Activated naive CD8-positive, alpha-beta T cell treated with anti-CD3 and anti-CD28 coated beads, Interleukin-2, amount 50 U/mL, for 16 hours (primary cell): ENCODE results near the gene NPB.
A peak's percentile ranks its signal among the peaks of the same experiment; 100 is the strongest.

Source experiments
- DNase-seq: peaks from one replicate; pipeline ENCODE4 v3.0.0-alpha.2; 2020; ENCODE audit warnings: low read depth, low spot score

The NPB gene

DNA sequence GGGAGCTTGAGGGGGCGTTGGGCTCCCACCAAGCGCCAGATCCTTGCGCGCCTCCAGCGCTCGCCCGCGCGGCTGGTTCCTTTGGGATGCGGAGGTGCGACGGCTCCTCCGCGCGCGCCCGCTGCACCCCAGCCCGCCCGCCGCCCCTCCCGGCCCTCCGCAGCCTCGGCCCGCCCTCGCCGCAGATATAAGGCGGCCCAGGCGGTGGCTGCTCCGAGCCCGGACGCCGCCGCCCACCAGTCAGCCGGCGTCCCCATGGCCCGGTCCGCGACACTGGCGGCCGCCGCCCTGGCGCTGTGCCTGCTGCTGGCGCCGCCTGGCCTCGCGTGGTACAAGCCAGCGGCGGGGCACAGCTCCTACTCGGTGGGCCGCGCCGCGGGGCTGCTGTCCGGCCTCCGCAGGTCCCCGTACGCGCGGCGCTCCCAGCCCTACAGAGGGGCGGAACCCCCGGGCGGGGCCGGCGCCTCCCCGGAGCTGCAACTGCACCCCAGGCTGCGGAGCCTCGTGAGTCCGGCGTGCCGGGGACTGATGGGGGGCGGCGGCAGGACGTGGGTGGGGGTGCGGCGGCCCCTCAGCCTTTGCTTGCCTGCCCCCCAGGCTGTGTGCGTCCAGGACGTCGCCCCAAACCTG, at the start of gene NPB:
NPB (plus strand) TSS at position 216 of the 630 bp plus-strand sequence; CDS start at position 256, 40 bp downstream.
- no peak for DNase-seq

- no peak for DNase-seq
These were observed 46.9 kb upstream of the NPB start for GRCh38 chr17:81854974-81855774.

- no peak for DNase-seq
These were observed 43.7 kb upstream of the NPB start for GRCh38 chr17:81858170-81858966.

DNA sequence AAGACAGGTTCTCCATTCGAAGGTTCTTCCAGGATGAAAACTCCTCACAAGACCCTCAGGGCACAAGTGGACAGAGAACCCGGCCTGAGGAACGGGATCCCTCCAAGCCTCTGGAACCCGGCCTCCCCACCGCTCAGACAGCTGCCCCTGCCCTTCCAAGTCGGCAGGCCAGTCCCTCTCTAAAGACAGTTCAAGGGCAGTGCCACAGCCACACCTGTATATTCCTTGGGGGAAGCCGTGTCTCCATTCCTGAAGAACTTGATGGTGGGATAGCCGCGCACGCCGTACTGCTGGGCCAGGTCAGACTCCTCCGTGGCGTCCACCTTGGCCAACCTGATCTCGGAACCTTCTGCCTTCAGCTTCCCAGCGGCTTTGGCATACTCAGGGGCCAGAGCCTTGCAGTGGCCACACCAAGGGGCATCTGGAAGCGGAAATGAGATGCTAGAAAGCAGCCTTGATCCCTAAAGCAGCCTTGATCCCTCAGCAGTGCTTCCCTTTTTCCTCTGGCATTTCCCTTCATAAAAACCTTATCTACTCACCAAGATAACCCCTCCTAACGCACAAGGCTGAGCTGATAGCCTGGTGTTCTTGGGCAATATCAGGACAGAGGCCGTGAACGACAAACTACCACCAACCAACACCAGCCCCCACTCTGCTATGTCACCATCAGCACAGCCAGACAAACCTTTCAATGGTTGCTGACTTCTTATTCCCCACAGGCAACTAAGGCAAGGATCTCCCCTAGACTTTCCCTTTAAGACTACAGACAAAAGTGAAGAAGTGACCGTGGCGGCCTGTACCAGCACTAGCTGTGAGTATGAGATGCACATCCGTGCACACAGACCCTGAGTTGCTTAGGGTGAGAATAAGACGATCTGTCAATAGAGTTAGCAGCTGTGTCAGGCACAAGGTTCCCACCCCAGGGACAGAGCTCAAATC, 42.8 kb upstream of the NPB start:
- no peak for DNase-seq

DNA sequence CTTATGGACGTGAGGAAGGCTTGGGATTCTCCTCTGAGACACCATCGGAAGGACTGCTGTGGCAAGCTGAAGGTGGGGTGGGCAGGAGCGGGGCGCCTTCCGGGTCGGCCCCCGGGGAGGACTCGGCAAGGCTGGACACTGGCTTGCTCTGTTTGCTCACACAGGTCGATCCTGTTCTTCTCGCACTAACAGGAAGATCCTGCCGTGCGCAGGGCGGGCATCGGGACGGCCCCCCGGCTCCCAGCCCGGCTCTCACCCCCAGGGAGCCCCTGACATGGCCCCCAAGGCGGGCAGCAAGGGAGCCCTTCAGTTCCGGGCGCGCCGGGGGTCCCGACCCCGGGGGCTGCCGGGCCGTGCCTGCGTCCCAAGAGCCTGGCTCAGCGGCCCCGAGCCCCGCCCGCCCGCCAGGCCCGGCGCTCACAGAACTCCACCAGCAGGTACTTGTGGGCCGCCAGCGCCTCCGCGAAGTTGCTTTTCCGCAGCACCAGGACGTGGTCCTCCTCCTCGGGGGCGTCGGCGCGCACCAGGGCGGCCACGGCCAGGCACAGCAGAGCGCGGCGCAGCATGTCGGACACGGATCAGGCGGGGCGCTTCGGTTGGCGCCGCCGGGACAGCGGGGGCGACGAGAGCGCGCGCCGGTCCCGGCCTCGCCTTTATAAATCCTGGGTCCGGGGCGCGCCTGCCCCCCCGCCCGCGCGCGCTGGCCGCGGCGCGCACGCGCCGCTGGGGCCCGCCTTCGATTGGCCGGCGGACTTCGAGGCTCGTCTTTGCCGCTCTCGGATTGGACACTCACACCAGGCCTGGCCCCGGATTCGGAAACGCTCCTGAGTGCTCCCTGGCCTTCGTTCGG, 41.9 kb upstream of the NPB start, which contains the start of gene P4HB:
P4HB (minus strand) TSS at position 630 of the 850 bp plus-strand sequence; CDS start at position 566, 64 bp downstream.
- no peak for DNase-seq

GRCh38 chr17:81860756-81861568, 41.1 kb upstream of the NPB start:
- peak; percentile 97 for DNase-seq

DNA sequence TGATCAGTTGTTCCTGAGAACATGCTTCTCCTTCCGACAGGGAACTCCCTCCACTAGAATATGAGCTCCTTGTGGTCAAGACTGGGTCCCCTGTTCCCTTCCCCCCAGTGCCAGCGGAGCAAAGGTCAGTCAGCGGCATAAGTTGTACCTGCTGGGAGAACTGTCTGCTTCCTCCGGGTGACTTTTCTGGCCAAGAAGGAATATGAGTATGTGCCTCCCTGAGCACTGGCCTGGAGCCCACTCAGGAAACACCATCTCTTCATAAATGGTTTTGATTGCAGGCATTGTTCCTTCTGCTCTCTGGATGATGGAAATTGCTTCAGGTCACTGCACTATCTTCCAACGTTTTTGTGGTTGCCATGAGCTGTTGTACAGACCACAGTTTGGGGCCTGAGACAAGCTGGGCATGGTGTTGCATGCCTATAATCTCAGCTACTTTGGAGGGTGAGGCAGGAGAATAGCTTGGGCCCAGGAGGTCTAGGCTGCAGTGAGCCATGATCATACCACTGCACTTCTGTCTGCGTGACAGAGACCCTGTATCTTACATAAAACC, 38.8 kb upstream of the NPB start:
- no peak for DNase-seq

GRCh38 chr17:81863833-81864768, 37.9 kb upstream of the NPB start:
- DNase-seq, result no peak

DNA sequence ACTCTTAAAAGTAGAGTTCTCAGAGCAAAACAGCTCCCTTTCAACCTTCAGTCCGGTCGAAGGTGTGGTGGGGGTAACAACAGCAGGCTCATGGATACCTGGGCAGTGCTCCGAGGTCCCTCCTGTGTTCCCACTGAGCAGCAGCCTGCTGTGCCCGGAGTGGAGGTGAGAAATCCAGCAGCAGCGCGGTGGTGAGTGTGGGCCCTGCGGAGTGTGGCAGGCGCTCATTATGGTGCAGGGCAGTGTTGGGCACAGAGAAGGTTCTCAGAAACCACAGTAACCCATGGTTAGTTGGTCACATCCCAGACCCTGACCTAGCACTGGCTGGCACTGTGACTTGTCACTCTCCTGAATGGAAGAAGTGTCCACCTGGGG, 36.7 kb upstream of the NPB start:
- DNase-seq, result no peak

- no peak for DNase-seq
These were observed 36.2 kb upstream of the NPB start for GRCh38 chr17:81865733-81866439.

- no peak for DNase-seq
These were observed 35.4 kb upstream of the NPB start for GRCh38 chr17:81866440-81867169.

- no peak for DNase-seq
These were observed 34.7 kb upstream of the NPB start for GRCh38 chr17:81867170-81867990.

- DNase-seq, result no peak
These were observed 33.9 kb upstream of the NPB start for GRCh38 chr17:81867991-81868673.

DNA sequence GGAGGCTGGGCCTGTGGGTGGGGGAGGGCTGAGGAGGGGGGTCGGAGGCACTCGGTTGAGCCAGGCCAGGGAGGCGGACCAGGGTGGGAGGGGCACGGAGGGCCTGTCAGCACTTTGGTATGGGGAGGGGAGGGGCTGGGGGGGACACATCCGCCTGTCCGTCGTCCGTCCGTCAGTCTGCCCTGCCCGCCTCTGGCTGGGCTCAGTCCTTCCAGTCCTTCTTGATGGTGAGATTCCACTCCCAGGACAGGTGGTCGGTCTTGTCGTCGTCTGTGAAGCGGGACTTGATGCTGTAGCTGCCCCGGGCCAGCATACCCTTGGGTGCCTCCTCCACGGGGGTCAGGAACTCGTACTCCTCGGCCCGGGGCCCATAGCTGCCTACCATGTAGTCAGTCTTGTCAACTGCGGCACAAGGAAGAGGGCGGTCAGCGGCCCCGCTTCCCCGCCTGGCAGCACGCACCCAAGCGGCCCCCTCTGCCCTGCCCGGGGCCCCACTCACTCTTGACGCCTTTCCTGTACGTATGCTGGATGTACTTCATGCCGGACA, 33.3 kb upstream of the NPB start:
- DNase-seq, result no peak
